Brain microvascular endothelial cell (primary cell): ENCODE results near the gene GGA3.
A peak's percentile ranks its signal among the peaks of the same experiment; 100 is the strongest.

ENCODE experiments used
- DNase-seq: peaks from one replicate; pipeline ENCODE4 v3.0.0-alpha.2; 2020
- H3K27ac ChIP-seq: fragments of 250-450 bp; sonication (Bioruptor Pico); 2 replicates; pipeline ENCODE4 v1.5.1; 2020; ENCODE audit warnings: mild to moderate bottlenecking, moderate library complexity
- H3K27me3 ChIP-seq: fragments of 250-450 bp; sonication (Bioruptor Pico); replicated peaks from 2 replicates; pipeline ENCODE4 v1.5.1; 2020; ENCODE audit warnings: mild to moderate bottlenecking
- H3K36me3 ChIP-seq: fragments of 250-450 bp; sonication (Bioruptor Pico); replicated peaks from 2 replicates; pipeline ENCODE4 v1.5.1; 2020; ENCODE audit warnings: mild to moderate bottlenecking
- H3K4me3 ChIP-seq: 2 replicates; pipeline ENCODE4 v1.5.1; 2011; ENCODE audit warnings: low read depth, mild to moderate bottlenecking, control low read depth, low read length, moderate library complexity
- CTCF ChIP-seq: IDR thresholded peaks from 2 replicates; pipeline ENCODE4 v1.5.1; 2011; ENCODE audit warnings: low read depth, mild to moderate bottlenecking, moderate library complexity, low read length, control low read depth, inconsistent platforms; ENCODE audit errors: missing control alignments
- in situ Hi-C: cut with HindIII; loops from 2 replicates; pipeline ENCODE4 v1.10.0; 2017; ENCODE audit warnings: low sequenced_read_pairs, low pct_ligation_motif_present

The GGA3 gene

GRCh38 chr17:75270218-75270965, 9.0 kb upstream of the GGA3 start:
- TF ChIP-seq CTCF: peak; percentile 66
- in situ Hi-C loops: no loop called here
- peaks cover 14% of the 10 kb centered on the region for H3K36me3 ChIP-seq
- no peaks in the 10 kb centered on the region for H3K27me3 ChIP-seq
- H3K4me3 ChIP-seq: peak overlapping the region; percentile 79
- H3K27ac ChIP-seq: peak overlapping the region; percentile 36
- peak; percentile 48 for DNase-seq

GRCh38 chr17:75269844-75270217, 8.4 kb upstream of the GGA3 start:
- H3K4me3 ChIP-seq: peak overlapping the region; percentile 79
- DNase-seq: no peak
- H3K36me3 ChIP-seq: peaks cover 15% of the 10 kb centered on the region
- no peak for TF ChIP-seq CTCF
- no peak overlapping the region for H3K27ac ChIP-seq
- H3K27me3 ChIP-seq: no peaks in the 10 kb centered on the region
- in situ Hi-C loops: no loop called here

GRCh38 chr17:75267411-75268232, 6.2 kb upstream of the GGA3 start:
- no peak overlapping the region for H3K4me3 ChIP-seq
- H3K27ac ChIP-seq: no peak overlapping the region
- H3K36me3 ChIP-seq: peaks cover 17% of the 10 kb centered on the region
- H3K27me3 ChIP-seq: no peaks in the 10 kb centered on the region
- TF ChIP-seq CTCF: no peak
- in situ Hi-C loops: no loop called here
- DNase-seq: no peak

- Histone ChIP-seq H3K27me3 (no peaks in the 10 kb centered on the region), H3K36me3 (peaks cover 17% of the 10 kb centered on the region), H3K27ac (no peak overlapping the region), H3K4me3 (no peak overlapping the region)
- in situ Hi-C loops: no loop called here
- no peak for DNase-seq
- no peak for TF ChIP-seq CTCF
These were observed 5.7 kb upstream of the GGA3 start for GRCh38 chr17:75267153-75267410.

GRCh38 chr17:75266316-75267152, 5.1 kb upstream of the GGA3 start:
- in situ Hi-C loops: no loop called here
- H3K27ac ChIP-seq: no peak overlapping the region
- H3K27me3 ChIP-seq: no peaks in the 10 kb centered on the region
- H3K36me3 ChIP-seq: peaks cover 17% of the 10 kb centered on the region
- TF ChIP-seq CTCF: no peak
- H3K4me3 ChIP-seq: no peak overlapping the region
- DNase-seq: no peak
